Stimulated activated CD4-positive, alpha-beta T cell treated with anti-CD3 and anti-CD28 coated beads, Interleukin-1b, Interleukin-23, amount 100 ng/mL, for 4 hours (primary cell): ENCODE measurements around the gene SLC22A14.

Experiments used
- DNase-seq, 2 donors: peaks; one replicate each; pipeline ENCODE4 v3.0.0-alpha.2; 2020; ENCODE audit warnings: low read depth in 2 of 2

SLC22A14 gene

DNA sequence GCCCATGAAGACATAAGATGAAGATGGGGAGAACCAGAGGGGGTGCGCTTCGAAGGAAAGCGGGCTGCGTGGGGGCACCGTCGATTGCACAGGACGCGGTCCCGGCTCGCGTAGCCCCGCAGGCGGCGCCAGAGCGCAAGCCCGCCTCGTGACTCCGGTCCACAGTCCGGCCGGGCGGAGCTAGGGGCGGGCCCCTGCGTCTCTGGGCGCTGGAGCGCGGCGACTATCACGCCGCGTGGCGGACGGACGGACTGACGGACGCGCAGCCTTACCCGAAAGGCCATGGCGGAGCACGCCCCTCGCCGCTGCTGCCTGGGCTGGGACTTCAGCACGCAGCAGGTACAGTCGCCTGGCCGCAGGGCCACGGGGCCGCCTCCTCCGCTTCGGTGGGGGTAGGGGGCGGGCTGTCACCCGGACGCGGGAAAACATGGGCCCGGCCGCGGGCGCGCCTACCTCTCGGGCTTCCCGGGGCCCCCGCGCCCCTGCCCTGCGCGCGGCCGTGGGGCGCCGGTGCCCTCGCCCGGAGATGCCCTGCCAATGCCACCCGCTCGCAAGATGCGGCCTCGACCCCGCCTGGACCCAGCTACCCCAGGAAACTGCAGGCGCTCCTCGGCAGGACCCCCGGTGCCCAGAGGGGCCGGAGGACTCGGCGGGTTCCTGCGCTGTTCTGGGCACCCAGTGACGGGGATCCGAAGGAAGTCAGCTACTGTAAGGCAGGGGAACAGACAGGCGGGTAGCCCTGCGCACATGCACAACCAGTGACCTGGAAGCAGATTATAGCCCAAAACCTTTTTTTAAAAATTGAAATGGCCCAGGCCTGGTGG, 64.7 kb downstream of the SLC22A14 start, which contains the start of gene XYLB:
Gene XYLB, plus strand, starts transcription at position 199 of the 824 bp plus-strand sequence. Its CDS starts 84 bp downstream, at position 283.
- DNase-seq: peak; percentile 49 to 75

DNA sequence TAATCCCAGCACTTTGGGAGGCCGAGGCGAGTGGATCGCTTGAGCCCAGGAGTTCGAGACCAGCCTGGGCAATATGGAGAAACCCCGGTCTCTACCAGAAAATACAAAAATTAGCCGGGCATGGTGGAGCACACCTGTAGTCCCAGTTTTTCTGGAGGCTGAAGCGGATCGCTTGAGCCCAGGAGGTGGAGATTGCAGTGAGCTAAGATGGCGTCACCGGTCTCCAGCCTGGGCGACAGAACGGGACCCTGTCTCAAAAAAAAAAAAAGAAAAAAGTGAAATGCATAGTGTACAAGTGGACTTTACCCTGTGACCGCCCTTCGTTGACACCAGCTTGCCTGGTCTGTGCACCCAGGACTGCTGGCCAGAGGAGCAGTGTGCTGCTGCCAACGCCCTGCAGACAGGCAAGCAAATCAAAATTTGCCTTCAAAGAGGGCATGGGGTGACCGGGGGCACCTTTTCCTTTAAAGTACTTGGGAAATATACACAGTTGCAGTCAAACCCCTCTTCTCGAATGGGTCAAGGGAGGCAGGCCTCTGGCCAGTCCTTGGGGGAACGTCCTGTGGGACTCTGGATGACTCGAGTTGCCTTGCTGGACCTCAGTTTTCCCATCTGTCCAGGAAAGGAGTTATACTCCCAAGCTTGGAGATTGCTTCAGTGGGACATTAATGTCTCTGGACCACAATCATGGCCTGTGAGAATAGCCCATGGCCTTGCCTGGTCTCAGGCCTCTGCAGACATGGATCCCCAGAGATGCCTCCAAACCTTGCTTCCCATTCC, 65.5 kb downstream of the SLC22A14 start:
- no peak for DNase-seq

DNA sequence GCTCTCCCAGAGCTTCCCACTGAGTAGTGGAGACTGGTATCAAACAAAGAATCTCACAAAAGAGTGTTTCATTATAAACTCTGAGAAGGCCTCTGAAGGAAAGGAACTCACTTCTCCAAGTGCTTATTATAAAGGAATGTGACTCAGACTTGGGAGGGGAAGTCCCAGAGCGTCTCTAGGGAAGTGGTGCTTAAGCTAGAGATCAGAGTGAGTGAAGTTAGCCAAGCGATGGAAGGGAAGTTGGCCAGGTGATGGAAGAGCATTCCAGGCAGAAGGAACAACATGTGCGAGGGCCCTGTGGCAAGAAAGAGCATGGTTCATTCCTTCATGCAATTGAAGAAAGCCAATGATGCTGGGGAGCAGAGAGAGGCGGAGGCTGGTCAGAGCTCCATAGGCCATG, 66.8 kb downstream of the SLC22A14 start:
- no peak for DNase-seq

DNA sequence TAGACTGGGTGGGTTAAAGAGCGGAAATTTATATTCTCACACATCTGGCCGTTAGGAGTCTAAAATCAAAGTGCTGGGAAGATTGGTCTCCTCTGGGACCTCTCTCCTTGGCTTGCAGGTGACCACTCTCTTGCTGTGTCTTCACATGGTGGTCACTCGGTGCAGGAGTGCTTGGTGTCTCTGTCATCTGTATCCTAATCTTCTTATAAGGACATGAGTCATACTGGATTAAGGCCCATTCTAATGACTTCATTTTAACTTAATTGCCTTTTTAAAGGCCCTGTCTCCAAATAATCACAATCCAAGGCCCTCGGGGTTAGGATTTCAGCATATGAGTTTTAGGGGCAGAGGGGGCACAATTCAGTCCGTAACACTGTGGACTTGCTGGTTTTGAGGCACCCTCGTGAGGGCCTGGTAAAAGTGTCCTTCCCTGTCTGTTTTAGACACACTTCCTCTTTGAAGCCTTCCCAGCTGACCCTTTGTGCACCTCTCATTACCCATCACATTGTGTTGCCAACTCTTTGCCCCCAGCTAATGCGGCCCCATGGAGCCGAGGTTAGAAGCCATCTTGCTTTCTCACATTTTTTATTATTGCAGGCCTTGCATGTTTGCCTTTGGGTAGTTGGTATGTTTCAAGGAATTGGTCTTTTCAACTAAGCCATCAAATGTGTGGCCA, 67.7 kb downstream of the SLC22A14 start:
- no peak for DNase-seq

DNA sequence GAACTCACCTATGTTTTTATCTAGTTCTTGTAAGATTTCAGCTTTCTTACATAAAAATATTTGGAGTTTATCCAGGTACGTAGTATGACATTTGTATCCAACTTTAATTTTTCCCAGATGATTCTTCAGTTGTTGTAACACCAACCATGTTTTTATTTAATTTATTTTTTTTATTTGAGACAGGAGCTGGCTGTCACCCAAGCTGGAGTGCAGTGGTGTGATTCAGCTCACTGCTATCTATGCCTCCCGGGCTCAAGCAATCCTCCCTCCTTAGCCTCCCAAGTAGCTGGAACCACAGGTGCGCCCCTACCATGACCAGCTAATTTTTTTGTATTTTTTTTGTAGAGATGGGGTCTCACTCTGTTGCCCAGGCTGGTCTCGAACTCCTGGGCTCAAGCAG, 71.1 kb downstream of the SLC22A14 start:
- DNase-seq: no peak

DNA sequence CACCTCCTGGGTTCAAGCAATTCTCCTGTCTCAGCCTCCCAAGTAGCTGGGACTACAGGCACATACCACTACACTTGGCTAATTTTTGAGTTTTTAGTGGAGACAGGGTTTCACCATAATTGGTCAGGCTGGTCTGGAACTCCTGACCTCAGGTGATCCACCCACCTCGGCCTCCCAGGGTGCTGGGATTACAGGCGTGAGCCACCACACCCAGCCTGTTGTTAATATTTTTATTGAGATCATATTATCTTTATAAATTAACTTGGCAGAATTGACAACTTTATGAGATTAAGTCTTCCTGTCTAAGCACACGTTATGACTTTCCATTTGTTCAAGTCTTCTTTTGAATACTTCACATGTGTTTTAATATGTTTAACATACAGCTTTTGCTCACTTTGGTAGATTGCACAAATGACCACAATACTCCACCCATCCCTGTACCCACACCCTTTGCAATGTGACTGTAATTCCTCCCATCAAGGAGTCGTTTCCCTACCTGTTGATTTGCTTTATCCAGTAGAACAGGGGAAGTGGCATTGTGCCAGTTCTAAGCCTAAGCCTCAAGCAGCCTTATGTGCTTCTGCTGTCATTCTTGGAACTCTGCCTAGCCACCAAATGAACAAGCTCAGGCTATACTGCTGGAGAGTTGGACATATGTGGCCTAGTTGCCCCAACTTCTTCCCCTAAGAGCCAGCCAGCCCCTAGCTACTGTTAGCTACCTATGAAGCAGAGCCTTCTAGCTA, 72.7 kb downstream of the SLC22A14 start:
- DNase-seq: no peak

DNA sequence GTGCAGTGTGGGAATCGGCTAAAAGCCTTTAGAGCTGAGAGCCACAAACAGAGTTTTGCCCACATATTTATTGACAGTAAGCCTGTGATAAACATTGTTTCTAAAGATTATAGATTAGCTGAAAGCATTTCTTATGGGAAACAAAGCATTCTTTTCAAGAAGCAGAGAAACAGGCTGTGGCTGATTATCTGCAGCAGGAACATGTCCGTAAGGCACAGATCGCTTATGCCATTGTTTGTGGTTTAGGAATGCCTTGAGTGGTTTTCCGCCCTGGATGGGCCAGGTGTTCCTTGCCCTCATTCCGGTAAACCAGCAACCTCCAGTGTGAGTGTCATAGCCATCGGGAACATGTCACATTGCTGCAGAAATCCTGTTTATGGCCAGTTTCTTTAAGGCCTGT, 76.9 kb downstream of the SLC22A14 start:
- no peak for DNase-seq

DNA sequence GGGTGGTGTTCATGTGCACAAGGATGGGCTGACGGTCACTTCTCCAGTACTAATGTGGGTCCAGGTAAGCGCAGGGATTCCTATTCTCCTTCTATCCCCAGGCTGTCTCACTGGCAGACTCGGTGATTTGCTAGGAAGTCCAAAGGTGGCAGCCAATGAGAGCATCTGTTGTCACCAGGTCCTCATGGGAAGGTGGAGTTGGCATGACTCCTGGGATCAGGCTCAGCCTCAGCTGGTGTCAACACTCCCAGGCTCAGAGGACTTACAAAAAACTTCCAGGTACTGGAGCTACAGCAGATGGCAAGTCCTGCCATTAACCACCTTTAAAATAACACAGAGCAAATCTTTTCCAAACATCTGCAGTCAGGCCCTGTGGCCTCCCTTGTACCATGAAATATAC, 78.3 kb downstream of the SLC22A14 start:
- DNase-seq: no peak

DNA sequence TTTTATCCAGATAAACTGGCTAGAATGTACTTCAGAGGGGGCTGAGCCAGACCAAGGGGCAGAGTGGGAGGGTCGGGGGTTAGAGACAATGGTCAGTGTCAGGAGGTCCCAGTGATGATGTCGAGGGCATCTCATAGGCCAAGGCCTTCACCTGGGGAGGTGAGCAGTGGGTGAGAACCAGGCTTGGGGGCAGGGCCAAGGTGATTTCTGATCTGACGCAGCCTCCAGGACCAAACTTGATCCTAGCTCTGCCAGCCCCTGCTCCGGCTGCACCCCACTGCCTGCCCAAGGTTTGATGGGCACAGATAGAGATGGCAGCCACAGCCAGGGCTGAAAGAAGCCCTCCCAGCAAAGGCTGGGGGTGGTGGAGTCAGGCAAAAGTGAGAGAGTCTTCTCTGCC, 79.4 kb downstream of the SLC22A14 start:
- DNase-seq: no peak

DNA sequence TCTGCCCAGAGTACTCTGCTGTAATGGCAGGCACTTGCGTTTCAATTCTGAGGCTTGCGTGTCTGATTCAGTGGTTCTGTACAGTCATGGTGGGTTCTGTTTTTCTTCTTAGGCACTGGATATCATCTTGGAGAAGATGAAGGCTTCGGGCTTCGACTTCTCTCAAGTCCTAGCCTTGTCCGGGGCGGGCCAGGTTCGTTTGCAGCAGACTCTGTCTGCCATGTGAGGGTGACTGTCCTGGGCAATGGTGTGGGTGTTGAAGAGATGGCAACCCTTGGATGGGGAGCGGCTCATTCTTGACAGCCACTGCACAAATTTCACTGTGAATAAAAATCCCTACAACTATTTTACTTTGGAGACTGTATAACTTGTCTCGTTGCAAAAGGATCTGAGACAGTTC, 80.7 kb downstream of the SLC22A14 start:
- DNase-seq: no peak

DNA sequence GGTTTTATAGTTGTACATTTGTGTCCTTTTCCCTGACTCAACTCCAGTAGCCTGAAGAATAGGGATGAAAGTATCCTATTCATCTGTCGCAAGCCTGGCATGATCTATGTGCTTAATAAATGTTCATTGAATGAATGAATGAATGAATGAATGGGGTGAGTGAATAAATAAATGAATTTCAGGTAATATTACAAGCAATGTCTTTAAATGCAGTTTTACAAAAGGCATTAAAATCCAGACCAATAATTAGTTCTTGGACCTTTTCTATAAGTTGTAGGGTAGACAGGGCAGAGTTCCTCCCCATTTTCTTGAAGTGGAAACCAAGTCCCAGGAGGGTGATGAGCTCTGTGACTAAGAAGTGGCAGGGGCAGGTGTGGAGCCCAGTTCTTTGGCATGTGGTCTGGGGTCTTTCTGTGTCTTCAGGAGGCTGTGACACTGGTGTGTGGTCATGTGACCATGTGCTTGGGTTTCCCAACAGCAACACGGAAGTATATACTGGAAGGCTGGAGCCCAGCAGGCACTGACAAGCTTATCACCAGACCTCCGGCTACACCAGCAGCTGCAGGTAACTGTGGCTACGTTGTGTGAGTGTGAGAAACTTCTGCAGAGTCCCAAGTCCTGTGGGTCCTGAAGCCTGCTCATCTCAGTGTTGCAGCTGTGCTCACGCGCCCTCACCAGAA, 82.8 kb downstream of the SLC22A14 start:
- no peak for DNase-seq

DNA sequence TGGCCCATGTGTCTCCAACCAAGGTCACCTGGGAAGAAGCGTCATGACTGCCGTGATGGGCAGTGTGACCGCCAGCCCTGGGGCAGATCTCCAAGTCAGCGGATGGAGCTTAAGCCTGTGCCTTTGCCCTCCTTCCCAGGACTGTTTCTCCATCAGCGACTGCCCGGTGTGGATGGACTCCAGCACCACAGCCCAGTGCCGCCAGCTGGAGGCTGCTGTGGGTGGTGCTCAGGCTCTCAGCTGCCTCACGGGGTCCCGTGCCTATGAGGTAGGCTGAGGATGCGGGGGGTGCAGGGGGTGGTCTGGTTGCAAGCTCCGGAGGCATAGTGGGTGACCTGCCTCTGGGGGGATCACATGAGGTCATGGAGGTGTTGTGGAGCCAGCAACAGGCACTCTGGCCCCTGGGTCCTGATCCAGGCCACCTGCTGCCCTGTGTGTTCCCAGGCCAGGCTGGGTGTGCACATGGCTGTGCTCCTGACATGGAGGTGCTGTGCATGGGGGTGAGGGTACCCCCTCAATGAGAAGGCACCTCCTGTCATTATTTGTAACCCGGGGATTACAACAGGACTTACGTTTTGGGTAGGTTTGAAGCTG, 83.5 kb downstream of the SLC22A14 start:
- DNase-seq: no peak

DNA sequence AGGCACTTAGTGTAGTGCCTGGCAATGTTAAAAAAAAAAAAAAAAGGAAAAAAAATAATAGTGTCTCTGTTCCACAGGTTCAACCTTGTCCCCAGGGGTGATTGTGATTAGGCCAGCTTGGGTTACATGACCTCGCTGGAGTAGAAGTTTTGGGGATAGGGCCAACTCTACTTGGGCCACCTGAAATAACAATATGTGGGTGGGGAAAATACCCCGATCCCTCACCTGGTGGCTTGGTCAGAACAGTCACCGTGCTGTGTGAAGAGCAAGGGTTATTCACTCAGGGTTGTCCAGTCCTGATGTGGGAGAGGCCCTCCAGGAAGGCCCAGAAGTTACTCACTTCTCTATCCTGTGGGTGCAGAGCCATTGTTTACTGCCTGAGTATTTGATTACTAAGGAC, 84.0 kb downstream of the SLC22A14 start:
- no peak for DNase-seq

DNA sequence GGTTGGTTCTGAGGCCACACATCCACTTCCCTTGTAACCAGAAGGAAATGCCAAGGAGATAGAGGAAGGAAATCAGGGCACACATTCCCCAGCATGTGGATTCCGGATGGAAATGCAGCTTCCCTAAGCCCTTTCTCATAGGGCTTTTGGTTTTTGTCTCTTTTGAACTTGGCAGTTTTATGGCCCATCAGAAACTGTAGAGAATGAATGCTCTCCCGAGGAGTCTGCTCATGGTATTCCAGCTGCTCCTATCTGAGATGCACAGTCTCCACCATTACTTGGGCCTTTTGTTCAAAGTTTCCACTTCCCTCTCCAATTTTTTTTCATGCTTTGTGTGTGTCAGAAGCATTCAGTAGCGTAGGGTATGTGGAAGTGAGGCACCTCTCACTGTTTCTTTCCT, 85.7 kb downstream of the SLC22A14 start:
- DNase-seq: no peak
